ENCODE measurements around the gene FMO1. TPM values are rescaled to one million over a fixed set of nuclear protein-coding genes. Genes with fewer than 3 reads are reported as not detected.
"Not testable (repeated sequence)": the region's sequence is repeated elsewhere in the genome, so short reads cannot be mapped to it uniquely, and the experiment has no call there.

Gene FMO1
- total RNA-seq, 1 donor from 2014 or later: 3.6 TPM

GRCh38 chr1:171222936-171223335, 25.4 kb upstream of the FMO1 start:
- H3K27me3 Mint-ChIP-seq (ENCODE audit: unreplicated experiment): no peaks in the 10 kb centered on the region
- peak overlapping the region; percentile 95 for H3K27ac Mint-ChIP-seq (ENCODE audit: unreplicated experiment)
- H3K36me3 Mint-ChIP-seq (ENCODE audit: unreplicated experiment): no peaks in the 10 kb centered on the region
- peaks cover 4% of the 10 kb centered on the region for H3K9me3 Mint-ChIP-seq (ENCODE audit: unreplicated experiment)
- no peak for TF ChIP-seq CTCF (IDR thresholded peaks at IDR 0.05)
- no peak for DNase-seq (ENCODE audit: extremely low spot score, unreplicated experiment)
- no peak overlapping the region for H3K4me3 Mint-ChIP-seq (ENCODE audit: unreplicated experiment)
- peaks cover 69% of the 10 kb centered on the region for H3K4me1 Mint-ChIP-seq (ENCODE audit: unreplicated experiment)

GRCh38 chr1:171224257-171224656, 24.0 kb upstream of the FMO1 start:
- H3K27ac Mint-ChIP-seq (ENCODE audit: unreplicated experiment): peak overlapping the region; percentile 35
- H3K27me3 Mint-ChIP-seq (ENCODE audit: unreplicated experiment); H3K36me3 Mint-ChIP-seq (ENCODE audit: unreplicated experiment); H3K9me3 Mint-ChIP-seq (ENCODE audit: unreplicated experiment); DNase-seq (ENCODE audit: extremely low spot score, unreplicated experiment); H3K4me3 Mint-ChIP-seq (ENCODE audit: unreplicated experiment): not testable (repeated sequence)
- H3K4me1 Mint-ChIP-seq (ENCODE audit: unreplicated experiment): peaks cover 56% of the 10 kb centered on the region

- Mint-ChIP-seq H3K36me3 (ENCODE audit: unreplicated experiment) (no peaks in the 10 kb centered on the region), H3K4me1 (ENCODE audit: unreplicated experiment) (peaks cover 39% of the 10 kb centered on the region), H3K4me3 (ENCODE audit: unreplicated experiment) (no peak overlapping the region), H3K9me3 (ENCODE audit: unreplicated experiment) (peaks cover 4% of the 10 kb centered on the region), H3K27me3 (ENCODE audit: unreplicated experiment) (peaks cover 5% of the 10 kb centered on the region), H3K27ac (ENCODE audit: unreplicated experiment) (no peak overlapping the region)
- peak; percentile 87 for TF ChIP-seq CTCF (IDR thresholded peaks at IDR 0.05)
- DNase-seq (ENCODE audit: extremely low spot score, unreplicated experiment): no peak
Observed at GRCh38 chr1:171226747-171227370, 21.4 kb upstream of the FMO1 start.

- no peak overlapping the region for H3K27ac Mint-ChIP-seq (ENCODE audit: unreplicated experiment)
- TF ChIP-seq CTCF (IDR thresholded peaks at IDR 0.05): no peak
- no peak overlapping the region for H3K4me3 Mint-ChIP-seq (ENCODE audit: unreplicated experiment)
- no peaks in the 10 kb centered on the region for H3K36me3 Mint-ChIP-seq (ENCODE audit: unreplicated experiment)
- no peak for DNase-seq (ENCODE audit: extremely low spot score, unreplicated experiment)
- peaks cover 5% of the 10 kb centered on the region for H3K27me3 Mint-ChIP-seq (ENCODE audit: unreplicated experiment)
- peaks cover 4% of the 10 kb centered on the region for H3K9me3 Mint-ChIP-seq (ENCODE audit: unreplicated experiment)
- H3K4me1 Mint-ChIP-seq (ENCODE audit: unreplicated experiment): peaks cover 12% of the 10 kb centered on the region
Observed at GRCh38 chr1:171231326-171231725, 17.0 kb upstream of the FMO1 start.

- TF ChIP-seq CTCF (IDR thresholded peaks at IDR 0.05): no peak
- H3K36me3 Mint-ChIP-seq (ENCODE audit: unreplicated experiment): no peaks in the 10 kb centered on the region
Observed at GRCh38 chr1:171233183-171233582, 15.1 kb upstream of the FMO1 start.

GRCh38 chr1:171236231-171236630, 12.1 kb upstream of the FMO1 start:
- Mint-ChIP-seq H3K9me3 (ENCODE audit: unreplicated experiment) (peaks cover 32% of the 10 kb centered on the region), H3K27me3 (ENCODE audit: unreplicated experiment) (peaks cover 18% of the 10 kb centered on the region)
- not testable (repeated sequence) for H3K36me3 Mint-ChIP-seq (ENCODE audit: unreplicated experiment); DNase-seq (ENCODE audit: extremely low spot score, unreplicated experiment); H3K4me3 Mint-ChIP-seq (ENCODE audit: unreplicated experiment); H3K27ac Mint-ChIP-seq (ENCODE audit: unreplicated experiment); H3K4me1 Mint-ChIP-seq (ENCODE audit: unreplicated experiment)

More at GRCh38 chr1:171233183-171233582, 15.1 kb upstream of the FMO1 start:
- no peak for DNase-seq (ENCODE audit: extremely low spot score, unreplicated experiment)
- peaks cover 5% of the 10 kb centered on the region for H3K27me3 Mint-ChIP-seq (ENCODE audit: unreplicated experiment)
- peaks cover 7% of the 10 kb centered on the region for H3K9me3 Mint-ChIP-seq (ENCODE audit: unreplicated experiment)
- peaks cover 5% of the 10 kb centered on the region for H3K4me1 Mint-ChIP-seq (ENCODE audit: unreplicated experiment)
- no peak overlapping the region for H3K4me3 Mint-ChIP-seq (ENCODE audit: unreplicated experiment)
- H3K27ac Mint-ChIP-seq (ENCODE audit: unreplicated experiment): no peak overlapping the region

All from osteocyte (in vitro differentiated cells).